ENCODE results near the gene NTSR1. TPM values are rescaled to one million over a fixed set of nuclear protein-coding genes. Genes with fewer than 3 reads are reported as not detected.

The NTSR1 gene
- total RNA-seq, 1 donor from 2014 or later, result not detected

DNA sequence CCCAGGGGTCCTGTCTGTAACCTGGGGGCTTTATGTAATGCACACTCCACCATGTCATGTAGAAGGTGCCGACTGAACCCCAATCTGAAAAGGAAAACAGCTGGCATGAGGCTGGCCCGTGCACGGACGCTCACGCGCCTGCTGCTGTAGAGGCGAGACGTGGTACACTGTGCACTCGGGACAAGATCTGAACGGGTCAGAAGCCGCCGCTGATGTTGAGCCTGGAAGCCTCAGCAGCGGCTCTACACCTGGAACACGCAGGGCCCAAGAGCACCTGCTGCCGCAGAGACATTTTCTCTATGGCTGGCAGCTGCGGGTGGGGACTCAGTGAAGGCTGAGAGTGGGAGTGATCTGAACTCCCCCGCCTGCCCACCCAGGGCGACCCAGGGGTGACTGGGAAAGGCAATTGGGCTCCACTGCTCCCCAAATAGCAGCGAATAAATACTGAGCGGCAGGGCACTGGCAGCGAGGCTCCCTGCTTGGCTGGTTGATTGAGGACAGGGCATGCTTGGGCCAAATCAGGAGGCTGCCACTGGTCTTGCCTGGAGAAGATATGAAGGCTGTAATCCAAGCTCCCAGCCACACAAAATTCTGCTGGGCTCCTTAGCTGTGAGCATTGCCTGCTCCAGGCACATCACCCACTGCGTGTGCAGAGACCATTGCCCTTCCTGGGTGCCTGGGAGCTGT is 93.5 kb downstream of the NTSR1 start:
- H3K36me3 Mint-ChIP-seq (ENCODE audit: low read depth), result peaks cover 9% of the 10 kb centered on the region
- H3K4me3 Mint-ChIP-seq, result peak overlapping the region; percentile 98
- TF ChIP-seq, protein P1, sequence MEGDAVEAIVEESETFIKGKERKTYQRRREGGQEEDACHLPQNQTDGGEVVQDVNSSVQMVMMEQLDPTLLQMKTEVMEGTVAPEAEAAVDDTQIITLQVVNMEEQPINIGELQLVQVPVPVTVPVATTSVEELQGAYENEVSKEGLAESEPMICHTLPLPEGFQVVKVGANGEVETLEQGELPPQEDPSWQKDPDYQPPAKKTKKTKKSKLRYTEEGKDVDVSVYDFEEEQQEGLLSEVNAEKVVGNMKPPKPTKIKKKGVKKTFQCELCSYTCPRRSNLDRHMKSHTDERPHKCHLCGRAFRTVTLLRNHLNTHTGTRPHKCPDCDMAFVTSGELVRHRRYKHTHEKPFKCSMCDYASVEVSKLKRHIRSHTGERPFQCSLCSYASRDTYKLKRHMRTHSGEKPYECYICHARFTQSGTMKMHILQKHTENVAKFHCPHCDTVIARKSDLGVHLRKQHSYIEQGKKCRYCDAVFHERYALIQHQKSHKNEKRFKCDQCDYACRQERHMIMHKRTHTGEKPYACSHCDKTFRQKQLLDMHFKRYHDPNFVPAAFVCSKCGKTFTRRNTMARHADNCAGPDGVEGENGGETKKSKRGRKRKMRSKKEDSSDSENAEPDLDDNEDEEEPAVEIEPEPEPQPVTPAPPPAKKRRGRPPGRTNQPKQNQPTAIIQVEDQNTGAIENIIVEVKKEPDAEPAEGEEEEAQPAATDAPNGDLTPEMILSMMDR (conservative IDR thresholded peaks at IDR 0.05), result no peak
- H3K27ac Mint-ChIP-seq (ENCODE audit: unreplicated experiment), result no peak overlapping the region
- no peak for DNase-seq (ENCODE audit: low read depth, low spot score)
- peaks cover 22% of the 10 kb centered on the region for H3K4me1 Mint-ChIP-seq
- H3K27me3 Mint-ChIP-seq (ENCODE audit: low read depth), result no peaks in the 10 kb centered on the region
- H3K9me3 Mint-ChIP-seq, result no peaks in the 10 kb centered on the region

DNA sequence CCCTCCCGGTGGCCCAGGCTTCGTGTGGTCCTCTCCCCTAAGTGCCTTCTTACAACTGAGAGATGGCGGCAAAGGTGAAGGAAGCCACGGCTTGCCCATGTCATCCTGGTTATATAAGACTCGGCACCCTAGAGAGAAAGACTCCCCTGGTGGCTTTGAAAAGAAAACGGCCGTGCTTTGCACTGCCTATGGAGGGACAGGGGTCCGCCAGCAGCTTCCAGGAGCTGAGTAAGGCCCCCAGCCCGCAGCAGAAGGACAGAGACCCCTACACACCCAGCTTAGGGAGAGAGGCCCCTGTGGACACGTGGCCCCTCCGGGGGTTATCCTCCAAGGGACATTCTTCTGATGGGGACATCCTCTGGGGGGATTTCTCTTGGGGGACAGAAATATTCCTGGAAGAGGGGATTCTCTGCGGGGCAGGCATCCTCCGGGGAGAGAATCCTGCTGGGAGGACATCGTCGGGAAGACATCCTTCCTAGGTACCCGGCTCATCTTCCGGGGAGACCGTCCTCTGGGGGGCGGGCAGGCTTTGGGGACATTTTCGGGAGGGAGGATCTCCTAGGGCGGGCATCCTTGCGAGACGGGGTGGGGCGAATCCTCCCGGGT is 95.5 kb downstream of the NTSR1 start:
- H3K36me3 Mint-ChIP-seq (ENCODE audit: low read depth), result peaks cover 3% of the 10 kb centered on the region
- H3K4me3 Mint-ChIP-seq, result peak overlapping the region; percentile 98
- H3K9me3 Mint-ChIP-seq, result no peaks in the 10 kb centered on the region
- H3K27me3 Mint-ChIP-seq (ENCODE audit: low read depth), result no peaks in the 10 kb centered on the region
- H3K27ac Mint-ChIP-seq (ENCODE audit: unreplicated experiment), result peak overlapping the region; percentile 78
- TF ChIP-seq, protein P1 (conservative IDR thresholded peaks at IDR 0.05), result peak; percentile 13
- DNase-seq (ENCODE audit: low read depth, low spot score), result no peak
- H3K4me1 Mint-ChIP-seq, result peaks cover 20% of the 10 kb centered on the region

DNA sequence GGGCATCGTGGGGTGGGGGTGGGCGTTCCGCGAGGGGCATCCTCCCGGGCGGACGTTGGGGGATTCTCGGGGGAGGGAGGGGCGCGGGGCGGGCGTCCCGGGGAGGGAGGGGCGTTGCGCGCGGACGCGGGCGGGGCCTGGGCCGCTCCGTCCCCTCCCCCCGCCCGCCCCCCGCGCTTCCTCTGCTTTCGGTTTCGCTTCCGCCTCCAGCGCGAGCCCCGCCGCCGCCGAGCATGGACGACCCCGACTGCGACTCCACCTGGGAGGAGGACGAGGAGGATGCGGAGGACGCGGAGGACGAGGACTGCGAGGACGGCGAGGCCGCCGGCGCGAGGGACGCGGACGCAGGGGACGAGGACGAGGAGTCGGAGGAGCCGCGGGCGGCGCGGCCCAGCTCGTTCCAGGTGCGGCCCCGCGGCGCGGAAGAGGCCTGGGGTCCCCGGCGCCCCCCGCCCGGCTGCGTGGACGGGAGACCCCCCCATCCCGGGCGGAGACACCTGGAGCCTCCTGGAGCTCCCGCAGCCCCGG is 96.1 kb downstream of the NTSR1 start, which contains the start of gene OGFR:
OGFR (plus strand) TSS at position 209 of the 528 bp plus-strand sequence; CDS start at position 234, 25 bp downstream.
- H3K9me3 Mint-ChIP-seq, result no peaks in the 10 kb centered on the region
- H3K4me3 Mint-ChIP-seq, result peak within 1 kb of the TSS; percentile 98
- DNase-seq (ENCODE audit: low read depth, low spot score), result no peak
- no peaks in the 10 kb centered on the region for H3K27me3 Mint-ChIP-seq (ENCODE audit: low read depth)
- H3K36me3 Mint-ChIP-seq (ENCODE audit: low read depth), result no peaks in the 10 kb centered on the region
- TF ChIP-seq, protein P1 (conservative IDR thresholded peaks at IDR 0.05), result no peak
- peaks cover 20% of the 10 kb centered on the region for H3K4me1 Mint-ChIP-seq
- peak within 1 kb of the TSS; percentile 78 for H3K27ac Mint-ChIP-seq (ENCODE audit: unreplicated experiment)

DNA sequence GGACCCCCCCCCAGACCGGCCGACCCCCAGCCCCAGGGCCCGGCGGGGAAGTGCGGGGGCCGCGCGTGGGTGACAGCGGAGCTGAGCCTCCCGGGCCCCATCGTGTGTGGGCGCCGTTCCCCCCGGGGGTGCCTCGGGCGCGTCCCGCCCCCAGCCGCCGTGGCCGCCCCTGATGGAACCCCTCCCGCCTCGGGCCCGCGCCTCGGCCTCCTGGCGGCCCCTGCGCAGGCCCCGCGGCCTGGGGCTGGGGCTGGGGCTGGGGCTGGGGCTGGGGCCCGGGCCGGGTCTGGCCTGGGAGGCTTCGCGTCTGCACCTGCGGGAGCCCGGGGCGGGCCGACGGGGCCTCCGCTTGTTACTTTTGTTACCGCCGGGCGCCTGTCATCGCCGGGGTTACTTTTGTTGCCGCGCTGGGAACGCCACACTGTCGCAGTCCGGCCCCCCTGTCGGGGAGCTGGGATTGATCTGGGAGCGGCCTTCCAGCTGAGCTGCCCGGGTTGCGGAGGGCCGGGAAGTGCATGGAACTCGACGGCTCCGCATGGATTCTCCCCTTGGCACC is 96.6 kb downstream of the NTSR1 start:
- Mint-ChIP-seq H3K27ac (ENCODE audit: unreplicated experiment) (no peak overlapping the region), H3K4me3 (peak overlapping the region; percentile 85), H3K27me3 (ENCODE audit: low read depth) (no peaks in the 10 kb centered on the region), H3K4me1 (peaks cover 20% of the 10 kb centered on the region), H3K9me3 (no peaks in the 10 kb centered on the region), H3K36me3 (ENCODE audit: low read depth) (no peaks in the 10 kb centered on the region)
- no peak for DNase-seq (ENCODE audit: low read depth, low spot score)
- TF ChIP-seq, protein P1 (conservative IDR thresholded peaks at IDR 0.05), result no peak

DNA sequence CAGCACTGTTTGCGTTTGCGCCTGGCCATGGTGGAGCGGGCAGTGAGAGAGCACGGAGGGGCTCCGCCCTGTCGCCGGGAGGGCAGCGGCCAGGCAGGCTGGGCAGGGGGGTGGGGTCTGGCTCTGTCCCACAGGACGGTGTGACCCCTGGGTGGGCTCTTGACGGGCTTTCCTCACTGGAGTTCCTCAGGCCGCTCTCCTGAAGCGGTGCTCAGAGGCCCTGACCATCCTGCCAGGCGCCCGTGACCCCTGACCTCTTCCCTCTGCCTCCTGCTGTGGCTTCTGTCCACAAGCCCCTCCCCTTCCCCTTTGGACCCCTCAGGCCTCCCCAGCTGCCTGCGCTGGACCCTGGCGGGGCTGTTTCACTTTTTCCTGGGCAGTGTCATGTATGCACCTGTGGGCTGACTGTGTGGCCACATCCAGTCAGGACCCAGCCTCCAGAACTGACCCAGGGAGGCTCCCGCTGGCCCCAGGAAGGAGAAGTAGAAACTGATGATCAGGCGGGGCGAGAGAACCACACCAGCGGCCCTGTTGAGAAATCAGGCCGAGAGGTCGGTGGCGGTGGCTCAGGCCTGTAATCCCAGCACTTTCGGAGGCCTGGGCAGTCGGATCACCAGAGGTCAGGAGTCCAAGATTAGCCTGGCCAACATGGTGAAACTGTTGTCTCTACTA is 97.2 kb downstream of the NTSR1 start:
- Mint-ChIP-seq H3K36me3 (ENCODE audit: low read depth) (no peaks in the 10 kb centered on the region), H3K27me3 (ENCODE audit: low read depth) (no peaks in the 10 kb centered on the region), H3K27ac (ENCODE audit: unreplicated experiment) (peak overlapping the region; percentile 62), H3K4me3 (peak overlapping the region; percentile 85), H3K9me3 (no peaks in the 10 kb centered on the region), H3K4me1 (peaks cover 20% of the 10 kb centered on the region)
- peak; percentile 69 for DNase-seq (ENCODE audit: low read depth, low spot score)
- TF ChIP-seq, protein P1 (conservative IDR thresholded peaks at IDR 0.05), result no peak
